RWPE2 (cell line): ENCODE data around the gene TRPT1.
A peak's percentile ranks its signal among the peaks of the same experiment; 100 is the strongest.

Source experiments
- ATAC-seq: fragments of 200-7000 bp; cut with Tn5 transposase; 3 replicates; pipeline ENCODE4 v1.9.1; 2021; ENCODE audit warnings: low read depth
- DNase-seq: peaks from one replicate; pipeline ENCODE4 v3.0.0-alpha.2; 2020; ENCODE audit warnings: low spot score
- H3K27ac ChIP-seq: fragments of 450-650 bp; 2 replicates; pipeline ENCODE4 v1.5.1; 2017; ENCODE audit warnings: mild to moderate bottlenecking; ENCODE audit not compliant: poor library complexity, severe bottlenecking
- H3K27me3 ChIP-seq: fragments of 250-450 bp; sonication (Bioruptor Pico); 2 replicates; pipeline ENCODE4 v1.5.1; 2021; ENCODE audit warnings: mild to moderate bottlenecking, moderate library complexity; ENCODE audit not compliant: insufficient read depth, poor library complexity, severe bottlenecking
- H3K36me3 ChIP-seq: fragments of 250-450 bp; sonication (Bioruptor Pico); 2 replicates; pipeline ENCODE4 v1.5.1; 2020; ENCODE audit warnings: low read depth, mild to moderate bottlenecking, moderate library complexity
- H3K4me1 ChIP-seq: fragments of 250-450 bp; sonication (Bioruptor Pico); 2 replicates; pipeline ENCODE4 v1.5.1; 2021; ENCODE audit warnings: mild to moderate bottlenecking, moderate library complexity; ENCODE audit not compliant: insufficient read depth, poor library complexity, severe bottlenecking
- H3K4me3 ChIP-seq: fragments of 250-450 bp; sonication (Bioruptor Pico); 2 replicates; pipeline ENCODE4 v1.5.1; 2021; ENCODE audit warnings: mild to moderate bottlenecking, moderate library complexity; ENCODE audit not compliant: severe bottlenecking
- H3K9me3 ChIP-seq: fragments of 250-450 bp; sonication (Bioruptor Pico); 2 replicates; pipeline ENCODE4 v1.5.1; 2021; ENCODE audit warnings: mild to moderate bottlenecking, moderate library complexity; ENCODE audit not compliant: severe bottlenecking
- TF ChIP-seq, protein P1 (sequence below): fragments of 450-650 bp; IDR thresholded peaks from one replicate; pipeline ENCODE4 v1.5.1; 2017; ENCODE audit warnings: mild to moderate bottlenecking, moderate library complexity; ENCODE audit not compliant: poor library complexity, severe bottlenecking

TRPT1 gene

GRCh38 chr11:64206457-64207255 is 19.3 kb downstream of the TRPT1 start, which contains the start of gene FERMT3:
TSS of gene FERMT3 (plus strand) at chr11:64206721. CDS start at chr11:64207365, 644 bp downstream.
- TF ChIP-seq, protein P1, sequence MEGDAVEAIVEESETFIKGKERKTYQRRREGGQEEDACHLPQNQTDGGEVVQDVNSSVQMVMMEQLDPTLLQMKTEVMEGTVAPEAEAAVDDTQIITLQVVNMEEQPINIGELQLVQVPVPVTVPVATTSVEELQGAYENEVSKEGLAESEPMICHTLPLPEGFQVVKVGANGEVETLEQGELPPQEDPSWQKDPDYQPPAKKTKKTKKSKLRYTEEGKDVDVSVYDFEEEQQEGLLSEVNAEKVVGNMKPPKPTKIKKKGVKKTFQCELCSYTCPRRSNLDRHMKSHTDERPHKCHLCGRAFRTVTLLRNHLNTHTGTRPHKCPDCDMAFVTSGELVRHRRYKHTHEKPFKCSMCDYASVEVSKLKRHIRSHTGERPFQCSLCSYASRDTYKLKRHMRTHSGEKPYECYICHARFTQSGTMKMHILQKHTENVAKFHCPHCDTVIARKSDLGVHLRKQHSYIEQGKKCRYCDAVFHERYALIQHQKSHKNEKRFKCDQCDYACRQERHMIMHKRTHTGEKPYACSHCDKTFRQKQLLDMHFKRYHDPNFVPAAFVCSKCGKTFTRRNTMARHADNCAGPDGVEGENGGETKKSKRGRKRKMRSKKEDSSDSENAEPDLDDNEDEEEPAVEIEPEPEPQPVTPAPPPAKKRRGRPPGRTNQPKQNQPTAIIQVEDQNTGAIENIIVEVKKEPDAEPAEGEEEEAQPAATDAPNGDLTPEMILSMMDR, result no peak
- Histone ChIP-seq H3K4me3 (no peak within 1 kb of the TSS), H3K27ac (no peak within 1 kb of the TSS), H3K9me3 (no peaks in the 10 kb centered on the region), H3K27me3 (no peaks in the 10 kb centered on the region), H3K4me1 (no peaks in the 10 kb centered on the region), H3K36me3 (peaks cover 48% of the 10 kb centered on the region)
- DNase-seq (no peak), ATAC-seq (no peak)

DNA sequence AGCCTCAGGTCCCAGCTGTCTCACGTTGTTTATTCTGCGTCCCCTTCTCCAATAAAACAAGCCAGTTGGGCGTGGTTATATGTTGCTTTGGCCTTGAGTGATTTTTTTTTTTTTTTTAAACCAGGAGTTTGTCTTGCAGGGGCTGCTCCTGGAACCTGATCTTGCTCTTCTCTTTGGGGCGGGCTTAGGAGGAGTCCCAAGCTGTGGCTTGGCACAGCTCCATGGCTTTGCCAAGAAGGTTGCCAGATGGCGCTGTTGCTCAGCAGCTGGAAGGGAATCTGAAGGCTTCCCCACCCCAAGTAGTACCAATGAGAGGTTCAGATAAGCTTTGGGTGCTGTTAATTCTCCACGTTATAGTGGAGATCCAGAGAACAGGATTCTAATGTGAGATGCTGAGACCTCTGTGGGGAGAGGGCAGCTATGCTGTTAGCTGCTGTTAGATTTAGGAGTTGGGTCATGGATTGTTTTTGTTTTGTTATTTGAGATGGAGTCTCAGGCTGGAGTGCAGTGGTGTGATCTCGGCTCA is 21.5 kb downstream of the TRPT1 start:
- H3K4me3 ChIP-seq, result no peak overlapping the region
- TF ChIP-seq, protein P1, result peak; percentile 87
- no peaks in the 10 kb centered on the region for H3K9me3 ChIP-seq
- no peak overlapping the region for H3K27ac ChIP-seq
- H3K36me3 ChIP-seq, result peaks cover 69% of the 10 kb centered on the region
- H3K27me3 ChIP-seq, result no peaks in the 10 kb centered on the region
- H3K4me1 ChIP-seq, result no peaks in the 10 kb centered on the region
- peak; percentile 66 for ATAC-seq
- peak; percentile 78 for DNase-seq

DNA sequence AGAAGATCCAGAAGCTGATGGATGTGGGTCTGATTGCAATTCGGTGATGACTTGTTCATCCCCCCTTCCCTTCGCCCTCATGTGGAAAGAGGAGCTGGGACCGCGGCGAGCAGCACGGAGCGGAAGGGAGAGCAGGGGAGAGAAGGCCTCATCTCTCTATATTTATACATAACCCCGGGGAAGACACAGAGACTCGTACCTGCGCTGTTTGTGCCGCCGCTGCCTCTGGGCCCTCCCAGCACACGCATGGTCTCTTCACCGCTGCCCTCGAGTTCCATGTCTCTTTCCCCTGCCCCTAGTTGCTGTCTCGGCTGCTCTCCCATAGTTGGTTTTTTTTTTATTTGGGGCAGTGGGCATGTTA is 21.9 kb downstream of the TRPT1 start:
- DNase-seq (no peak), ATAC-seq (no peak)
- Histone ChIP-seq H3K4me3 (no peak overlapping the region), H3K9me3 (no peaks in the 10 kb centered on the region), H3K4me1 (no peaks in the 10 kb centered on the region), H3K36me3 (peaks cover 71% of the 10 kb centered on the region), H3K27me3 (no peaks in the 10 kb centered on the region), H3K27ac (no peak overlapping the region)
- TF ChIP-seq, protein P1, result no peak

GRCh38 chr11:64203421-64204079 is 22.4 kb downstream of the TRPT1 start:
- no peak overlapping the region for H3K4me3 ChIP-seq
- DNase-seq (no peak), ATAC-seq (no peak)
- H3K36me3 ChIP-seq, result peaks cover 76% of the 10 kb centered on the region
- H3K27ac ChIP-seq, result no peak overlapping the region
- H3K27me3 ChIP-seq, result no peaks in the 10 kb centered on the region
- H3K9me3 ChIP-seq, result no peaks in the 10 kb centered on the region
- TF ChIP-seq, protein P1, result no peak
- no peaks in the 10 kb centered on the region for H3K4me1 ChIP-seq

GRCh38 chr11:64202992-64203391 is 23.0 kb downstream of the TRPT1 start:
- no peaks in the 10 kb centered on the region for H3K4me1 ChIP-seq
- H3K9me3 ChIP-seq, result no peaks in the 10 kb centered on the region
- no peaks in the 10 kb centered on the region for H3K27me3 ChIP-seq
- H3K27ac ChIP-seq, result no peak overlapping the region
- ATAC-seq, result no peak
- peaks cover 82% of the 10 kb centered on the region for H3K36me3 ChIP-seq
- DNase-seq, result no peak
- no peak overlapping the region for H3K4me3 ChIP-seq
- TF ChIP-seq, protein P1, result no peak
